ENCODE measurements around the gene CACNA2D1.

Gene CACNA2D1

GRCh38 chr7:82105463-82105862 is 338.1 kb downstream of the CACNA2D1 start:
- Mint-ChIP-seq H3K27ac (no peak overlapping the region), H3K36me3 (no peaks in the 10 kb centered on the region), H3K9me3 (no peaks in the 10 kb centered on the region), H3K27me3 (no peaks in the 10 kb centered on the region), H3K4me3 (no peak overlapping the region), H3K4me1 (no peaks in the 10 kb centered on the region)
- no peak for ATAC-seq (ENCODE audit: low read depth)
- DNase-seq (ENCODE audit: low spot score in 2 of 2) = no peak

GRCh38 chr7:82098414-82098813 is 345.2 kb downstream of the CACNA2D1 start:
- Mint-ChIP-seq H3K36me3 (no peaks in the 10 kb centered on the region), H3K4me3 (no peak overlapping the region), H3K9me3 (peaks cover 2% of the 10 kb centered on the region), H3K4me1 (no peaks in the 10 kb centered on the region), H3K27ac (no peak overlapping the region), H3K27me3 (no peaks in the 10 kb centered on the region)
- DNase-seq (ENCODE audit: low spot score in 2 of 2) (no peak), ATAC-seq (ENCODE audit: low read depth) (no peak)

GRCh38 chr7:82091126-82091684 is 352.4 kb downstream of the CACNA2D1 start:
- ATAC-seq (ENCODE audit: low read depth) (no peak), DNase-seq (ENCODE audit: low spot score in 2 of 2) (no peak)
- H3K4me3 Mint-ChIP-seq = no peak overlapping the region
- H3K36me3 Mint-ChIP-seq = no peaks in the 10 kb centered on the region
- H3K4me1 Mint-ChIP-seq = no peaks in the 10 kb centered on the region
- no peak overlapping the region for H3K27ac Mint-ChIP-seq
- no peaks in the 10 kb centered on the region for H3K27me3 Mint-ChIP-seq
- H3K9me3 Mint-ChIP-seq = peaks cover 2% of the 10 kb centered on the region

- Mint-ChIP-seq H3K9me3 (peaks cover 3% of the 10 kb centered on the region), H3K27me3 (no peaks in the 10 kb centered on the region), H3K36me3 (no peaks in the 10 kb centered on the region), H3K27ac (no peak overlapping the region), H3K4me3 (no peak overlapping the region), H3K4me1 (no peaks in the 10 kb centered on the region)
- ATAC-seq (ENCODE audit: low read depth) (no peak), DNase-seq (ENCODE audit: low spot score in 2 of 2) (no peak)
Observed at GRCh38 chr7:82087099-82087498, 356.5 kb downstream of the CACNA2D1 start.

- no peaks in the 10 kb centered on the region for H3K4me1 Mint-ChIP-seq
- H3K27ac Mint-ChIP-seq = no peak overlapping the region
- DNase-seq (ENCODE audit: low spot score in 2 of 2) = no peak
- no peaks in the 10 kb centered on the region for H3K36me3 Mint-ChIP-seq
- H3K4me3 Mint-ChIP-seq = no peak overlapping the region
- peaks cover 3% of the 10 kb centered on the region for H3K9me3 Mint-ChIP-seq
- no peak for ATAC-seq (ENCODE audit: low read depth)
- no peaks in the 10 kb centered on the region for H3K27me3 Mint-ChIP-seq
Observed at GRCh38 chr7:82085116-82085515, 358.5 kb downstream of the CACNA2D1 start.

- Mint-ChIP-seq H3K27me3 (no peaks in the 10 kb centered on the region), H3K27ac (no peak overlapping the region), H3K36me3 (no peaks in the 10 kb centered on the region), H3K9me3 (peaks cover 2% of the 10 kb centered on the region), H3K4me1 (no peaks in the 10 kb centered on the region), H3K4me3 (no peak overlapping the region)
- DNase-seq (ENCODE audit: low spot score in 2 of 2) (no peak), ATAC-seq (ENCODE audit: low read depth) (no peak)
Observed at GRCh38 chr7:82081644-82082224, 361.8 kb downstream of the CACNA2D1 start.

- Mint-ChIP-seq H3K36me3 (no peaks in the 10 kb centered on the region), H3K4me1 (no peaks in the 10 kb centered on the region), H3K27me3 (no peaks in the 10 kb centered on the region), H3K4me3 (no peak overlapping the region), H3K27ac (no peak overlapping the region), H3K9me3 (peaks cover 3% of the 10 kb centered on the region)
- DNase-seq (ENCODE audit: low spot score in 2 of 2) (no peak), ATAC-seq (ENCODE audit: low read depth) (no peak)
Observed at GRCh38 chr7:82080254-82080927, 363.2 kb downstream of the CACNA2D1 start.

- DNase-seq (ENCODE audit: low spot score in 2 of 2) (no peak), ATAC-seq (ENCODE audit: low read depth) (no peak)
- Mint-ChIP-seq H3K4me3 (no peak overlapping the region), H3K9me3 (peaks cover 3% of the 10 kb centered on the region), H3K4me1 (no peaks in the 10 kb centered on the region), H3K27me3 (no peaks in the 10 kb centered on the region), H3K27ac (no peak overlapping the region), H3K36me3 (no peaks in the 10 kb centered on the region)
Observed at GRCh38 chr7:82079527-82079926, 364.1 kb downstream of the CACNA2D1 start.

GRCh38 chr7:82078807-82079206 is 364.8 kb downstream of the CACNA2D1 start:
- no peaks in the 10 kb centered on the region for H3K27me3 Mint-ChIP-seq
- no peak for ATAC-seq (ENCODE audit: low read depth)
- no peak overlapping the region for H3K4me3 Mint-ChIP-seq
- no peak overlapping the region for H3K27ac Mint-ChIP-seq
- no peak for DNase-seq (ENCODE audit: low spot score in 2 of 2)
- H3K36me3 Mint-ChIP-seq = no peaks in the 10 kb centered on the region
- no peaks in the 10 kb centered on the region for H3K4me1 Mint-ChIP-seq
- peaks cover 3% of the 10 kb centered on the region for H3K9me3 Mint-ChIP-seq

- no peak overlapping the region for H3K27ac Mint-ChIP-seq
- H3K4me3 Mint-ChIP-seq = no peak overlapping the region
- no peaks in the 10 kb centered on the region for H3K4me1 Mint-ChIP-seq
- no peak for ATAC-seq (ENCODE audit: low read depth)
- DNase-seq (ENCODE audit: low spot score in 2 of 2) = no peak
- H3K36me3 Mint-ChIP-seq = no peaks in the 10 kb centered on the region
- no peaks in the 10 kb centered on the region for H3K9me3 Mint-ChIP-seq
- H3K27me3 Mint-ChIP-seq = no peaks in the 10 kb centered on the region
Observed at GRCh38 chr7:82071468-82071867, 372.1 kb downstream of the CACNA2D1 start.

- Mint-ChIP-seq H3K27ac (no peak overlapping the region), H3K4me3 (no peak overlapping the region), H3K36me3 (no peaks in the 10 kb centered on the region), H3K27me3 (no peaks in the 10 kb centered on the region), H3K9me3 (no peaks in the 10 kb centered on the region), H3K4me1 (no peaks in the 10 kb centered on the region)
- no peak for DNase-seq (ENCODE audit: low spot score in 2 of 2)
- no peak for ATAC-seq (ENCODE audit: low read depth)
Observed at GRCh38 chr7:82067628-82068264, 375.8 kb downstream of the CACNA2D1 start.

GRCh38 chr7:82057476-82057875 is 386.1 kb downstream of the CACNA2D1 start:
- Mint-ChIP-seq H3K9me3 (peaks cover 9% of the 10 kb centered on the region), H3K27ac (no peak overlapping the region), H3K4me1 (no peaks in the 10 kb centered on the region), H3K36me3 (no peaks in the 10 kb centered on the region), H3K27me3 (no peaks in the 10 kb centered on the region), H3K4me3 (no peak overlapping the region)
- DNase-seq (ENCODE audit: low spot score in 2 of 2) = no peak
- no peak for ATAC-seq (ENCODE audit: low read depth)

GRCh38 chr7:82056282-82056681 is 387.3 kb downstream of the CACNA2D1 start:
- DNase-seq (ENCODE audit: low spot score in 2 of 2) = no peak
- no peak for ATAC-seq (ENCODE audit: low read depth)
- Mint-ChIP-seq H3K4me1 (no peaks in the 10 kb centered on the region), H3K27ac (no peak overlapping the region), H3K9me3 (peaks cover 7% of the 10 kb centered on the region), H3K4me3 (no peak overlapping the region), H3K27me3 (no peaks in the 10 kb centered on the region), H3K36me3 (no peaks in the 10 kb centered on the region)

GRCh38 chr7:82054544-82054943 is 389.0 kb downstream of the CACNA2D1 start:
- H3K27ac Mint-ChIP-seq = no peak overlapping the region
- no peaks in the 10 kb centered on the region for H3K36me3 Mint-ChIP-seq
- no peaks in the 10 kb centered on the region for H3K27me3 Mint-ChIP-seq
- no peak for DNase-seq (ENCODE audit: low spot score in 2 of 2)
- no peaks in the 10 kb centered on the region for H3K4me1 Mint-ChIP-seq
- peaks cover 4% of the 10 kb centered on the region for H3K9me3 Mint-ChIP-seq
- no peak for ATAC-seq (ENCODE audit: low read depth)
- H3K4me3 Mint-ChIP-seq = no peak overlapping the region
